ENCODE measurements around the gene NOTCH2NLA. TPM values are rescaled to one million over a fixed set of nuclear protein-coding genes. Genes with fewer than 3 reads are reported as not detected.

NOTCH2NLA gene
- total RNA-seq, result 10 to 100 TPM; 21.3 to 37.3 TPM

DNA sequence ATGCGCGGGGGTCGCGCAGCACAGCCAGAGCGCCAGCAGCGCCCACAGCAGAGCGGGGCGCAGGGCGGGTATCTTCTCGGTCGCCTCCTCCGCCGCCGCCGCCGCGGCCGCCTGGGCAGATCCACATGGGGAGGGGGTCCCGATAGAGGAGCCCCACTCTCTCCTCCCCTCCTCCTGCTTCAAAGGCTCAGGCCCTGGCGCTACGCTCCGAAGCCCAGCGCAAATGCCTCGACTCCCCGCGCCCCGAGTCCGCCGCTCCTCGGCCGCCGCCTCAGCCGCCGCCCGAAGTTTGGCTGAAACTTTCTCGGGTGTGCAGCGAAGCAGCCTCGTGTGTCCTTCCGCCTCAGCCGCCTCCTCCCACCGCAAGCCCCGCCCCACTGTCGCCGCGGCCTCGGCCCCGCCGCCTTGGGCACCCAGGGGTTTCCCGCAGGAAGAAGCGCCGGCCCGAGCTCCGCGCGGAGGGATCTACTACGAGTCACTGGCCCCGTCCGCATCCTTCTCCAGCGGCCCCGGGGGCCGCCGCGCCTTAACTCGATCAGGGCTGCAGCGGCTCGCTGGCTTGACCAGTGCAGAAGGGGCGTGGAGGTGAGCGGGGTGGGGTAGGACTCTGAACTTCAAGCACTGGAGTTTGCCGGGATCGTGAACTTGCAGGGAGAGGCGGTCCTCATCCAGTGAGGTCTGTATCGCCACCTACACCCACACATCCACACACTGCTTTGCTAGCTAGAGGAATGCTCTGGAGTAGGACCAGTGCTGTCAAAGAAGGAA is at the start of gene NOTCH2NLA:
Gene NOTCH2NLA, minus strand, starts transcription at position 312 of the 768 bp plus-strand sequence. CDS start 39,684 bp downstream, outside the sequence.

DNA sequence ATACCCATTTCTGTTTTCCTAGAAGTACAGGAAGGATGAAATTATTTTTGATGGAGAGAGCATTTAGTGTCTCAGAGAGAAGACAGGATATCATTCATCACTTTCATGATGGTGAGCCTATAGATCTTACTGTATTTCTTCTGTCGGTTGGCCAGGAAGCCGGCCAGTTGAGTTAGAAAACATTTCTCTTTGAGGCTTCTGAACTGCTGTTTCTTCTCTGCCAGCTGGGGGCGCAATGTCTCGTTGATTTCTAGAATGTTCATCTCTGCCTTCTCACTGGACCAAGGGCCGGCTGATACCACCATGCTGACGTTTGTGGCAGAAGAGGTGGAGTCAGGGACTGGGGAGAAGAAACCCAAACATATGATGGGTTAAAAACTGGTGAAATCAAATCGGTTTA is 84.4 kb downstream of the NOTCH2NLA start, which contains the start of gene NBPF10:
Gene NBPF10, minus strand, starts transcription at position 340 of the 400 bp plus-strand sequence. Its CDS starts 35 bp downstream, at position 305.

Other genes starting within 250 kb of the NOTCH2NLA start
- gene TXNIP, start 232.4 kb downstream of the NOTCH2NLA start, total RNA-seq, result 10 to 100 TPM; 63.3 to 75.0 TPM
- not detected for gene HJV, start 207.3 kb downstream of the NOTCH2NLA start, total RNA-seq
- gene NBPF10, start 84.2 kb downstream of the NOTCH2NLA start, total RNA-seq, result under 1 TPM; 0.67 to 0.69 TPM